Activated B cell treated with CpG ODN at 0.5 μM for 24 hours (primary cell): ENCODE results near the gene XPOT. TPM values are rescaled to one million over a fixed set of nuclear protein-coding genes. Genes with fewer than 3 reads are reported as not detected.
"Not testable (repeated sequence)": the region's sequence is repeated elsewhere in the genome, so short reads cannot be mapped to it uniquely, and the experiment has no call there.

Experiments
- ATAC-seq: fragments of 200-7000 bp; cut with Tn5 transposase; one replicate; pipeline ENCODE4 v1.10.0; 2021; ENCODE audit warnings: low read depth, mild to moderate bottlenecking, moderate library complexity
- CTCF ChIA-PET: fragments of 350-600 bp; sonication (Branson Sonifier 250); formaldehyde crosslinking; loops from one replicate; lab custom pipeline; 2021; ENCODE audit warnings: antibody characterized with exemption; lab: Charles Lee
- POLR2A ChIA-PET: fragments of 350-600 bp; sonication (Branson Sonifier 250); formaldehyde crosslinking; loops from one replicate; lab custom pipeline; 2021; ENCODE audit warnings: antibody characterized with exemption; lab: Charles Lee
- DNase-seq: peaks from one replicate; pipeline ENCODE4 v3.0.0; 2022
- H3K27ac Mint-ChIP-seq: one replicate; pipeline ENCODE4 v1.8.0; 2020; ENCODE audit warnings: mixed read lengths
- H3K27me3 Mint-ChIP-seq: one replicate; pipeline ENCODE4 v1.8.0; 2021; ENCODE audit warnings: mixed read lengths
- H3K36me3 Mint-ChIP-seq: one replicate; pipeline ENCODE4 v1.8.0; 2021; ENCODE audit warnings: low read depth, mixed read lengths
- H3K4me1 Mint-ChIP-seq: one replicate; pipeline ENCODE4 v1.8.0; 2021; ENCODE audit warnings: mixed read lengths
- H3K4me3 Mint-ChIP-seq: one replicate; pipeline ENCODE4 v1.8.0; 2020; ENCODE audit warnings: mild to moderate bottlenecking, mixed read lengths
- H3K9me3 Mint-ChIP-seq: one replicate; pipeline ENCODE4 v1.8.0; 2020; ENCODE audit warnings: mixed read lengths
- intact Hi-C: fragments of 100-400 bp; cut with micrococcal nuclease; formaldehyde crosslinking; loops from one replicate; pipeline ENCODE4 v1.15.1; 2024
- total RNA-seq: library from RNA; stranded (reverse); gene quantifications from 2 replicates; pipeline ENCODE4 v1.2.3, GENCODE V29; 2022
- TF ChIP-seq, protein P1 (sequence below): fragments of 200-600 bp; IDR thresholded peaks from one replicate; pipeline ENCODE4 v1.8.0; 2022; ENCODE audit warnings: antibody characterized with exemption, mild to moderate bottlenecking

Gene XPOT, protein sequence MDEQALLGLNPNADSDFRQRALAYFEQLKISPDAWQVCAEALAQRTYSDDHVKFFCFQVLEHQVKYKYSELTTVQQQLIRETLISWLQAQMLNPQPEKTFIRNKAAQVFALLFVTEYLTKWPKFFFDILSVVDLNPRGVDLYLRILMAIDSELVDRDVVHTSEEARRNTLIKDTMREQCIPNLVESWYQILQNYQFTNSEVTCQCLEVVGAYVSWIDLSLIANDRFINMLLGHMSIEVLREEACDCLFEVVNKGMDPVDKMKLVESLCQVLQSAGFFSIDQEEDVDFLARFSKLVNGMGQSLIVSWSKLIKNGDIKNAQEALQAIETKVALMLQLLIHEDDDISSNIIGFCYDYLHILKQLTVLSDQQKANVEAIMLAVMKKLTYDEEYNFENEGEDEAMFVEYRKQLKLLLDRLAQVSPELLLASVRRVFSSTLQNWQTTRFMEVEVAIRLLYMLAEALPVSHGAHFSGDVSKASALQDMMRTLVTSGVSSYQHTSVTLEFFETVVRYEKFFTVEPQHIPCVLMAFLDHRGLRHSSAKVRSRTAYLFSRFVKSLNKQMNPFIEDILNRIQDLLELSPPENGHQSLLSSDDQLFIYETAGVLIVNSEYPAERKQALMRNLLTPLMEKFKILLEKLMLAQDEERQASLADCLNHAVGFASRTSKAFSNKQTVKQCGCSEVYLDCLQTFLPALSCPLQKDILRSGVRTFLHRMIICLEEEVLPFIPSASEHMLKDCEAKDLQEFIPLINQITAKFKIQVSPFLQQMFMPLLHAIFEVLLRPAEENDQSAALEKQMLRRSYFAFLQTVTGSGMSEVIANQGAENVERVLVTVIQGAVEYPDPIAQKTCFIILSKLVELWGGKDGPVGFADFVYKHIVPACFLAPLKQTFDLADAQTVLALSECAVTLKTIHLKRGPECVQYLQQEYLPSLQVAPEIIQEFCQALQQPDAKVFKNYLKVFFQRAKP
- 81.3 and 96.2 TPM in 2 replicates for total RNA-seq

DNA sequence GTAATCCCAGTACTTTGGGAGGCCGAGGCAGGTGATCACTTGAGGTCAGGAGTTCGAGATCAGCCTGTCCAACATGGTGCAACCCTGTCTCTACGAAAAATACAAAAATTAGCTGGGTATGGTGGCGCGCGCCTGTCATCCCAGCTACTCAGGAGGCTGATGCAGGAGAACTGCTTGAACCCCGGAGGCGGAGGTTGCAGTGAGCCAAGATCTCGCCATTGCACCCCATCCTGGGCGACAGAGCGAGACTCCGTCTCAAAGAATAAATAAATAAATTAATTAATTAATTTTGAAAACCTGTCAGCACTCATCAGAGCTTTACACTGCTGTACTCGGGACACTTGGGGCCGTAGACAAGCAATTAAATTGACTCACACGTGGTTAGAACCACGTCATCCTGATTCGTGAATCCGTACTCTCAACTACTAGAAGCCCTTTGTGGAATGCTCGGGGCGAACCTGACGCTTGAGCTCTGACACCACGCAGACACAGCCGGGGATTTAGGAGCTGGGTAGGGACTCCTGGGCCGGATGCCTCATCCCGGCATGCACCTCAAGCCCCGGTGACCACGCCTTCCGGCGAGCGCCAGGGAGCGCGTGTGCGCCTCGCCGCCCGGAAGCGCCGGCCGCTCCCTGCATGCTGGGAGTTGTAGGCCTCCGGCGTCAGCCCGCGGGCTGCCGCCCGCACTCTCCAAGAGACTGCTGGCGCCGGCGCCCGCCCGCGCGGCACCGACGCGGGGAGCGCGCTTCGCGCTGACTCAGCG, at the start of gene XPOT:
Gene XPOT, plus strand, starts transcription at position 686 of the 763 bp plus-strand sequence. CDS start 5,644 bp downstream, outside the sequence.
- Mint-ChIP-seq H3K4me3 (peak within 1 kb of the TSS; percentile 96), H3K27ac (peak within 1 kb of the TSS; percentile 96), H3K27me3 (peaks cover 3% of the 10 kb centered on the region), H3K36me3 (peaks cover 9% of the 10 kb centered on the region), H3K9me3 (no peaks in the 10 kb centered on the region), H3K4me1 (peaks cover 16% of the 10 kb centered on the region)
- TF ChIP-seq, protein P1, sequence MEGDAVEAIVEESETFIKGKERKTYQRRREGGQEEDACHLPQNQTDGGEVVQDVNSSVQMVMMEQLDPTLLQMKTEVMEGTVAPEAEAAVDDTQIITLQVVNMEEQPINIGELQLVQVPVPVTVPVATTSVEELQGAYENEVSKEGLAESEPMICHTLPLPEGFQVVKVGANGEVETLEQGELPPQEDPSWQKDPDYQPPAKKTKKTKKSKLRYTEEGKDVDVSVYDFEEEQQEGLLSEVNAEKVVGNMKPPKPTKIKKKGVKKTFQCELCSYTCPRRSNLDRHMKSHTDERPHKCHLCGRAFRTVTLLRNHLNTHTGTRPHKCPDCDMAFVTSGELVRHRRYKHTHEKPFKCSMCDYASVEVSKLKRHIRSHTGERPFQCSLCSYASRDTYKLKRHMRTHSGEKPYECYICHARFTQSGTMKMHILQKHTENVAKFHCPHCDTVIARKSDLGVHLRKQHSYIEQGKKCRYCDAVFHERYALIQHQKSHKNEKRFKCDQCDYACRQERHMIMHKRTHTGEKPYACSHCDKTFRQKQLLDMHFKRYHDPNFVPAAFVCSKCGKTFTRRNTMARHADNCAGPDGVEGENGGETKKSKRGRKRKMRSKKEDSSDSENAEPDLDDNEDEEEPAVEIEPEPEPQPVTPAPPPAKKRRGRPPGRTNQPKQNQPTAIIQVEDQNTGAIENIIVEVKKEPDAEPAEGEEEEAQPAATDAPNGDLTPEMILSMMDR = no peak
- ATAC-seq = peak; percentile 91
- ChIA-PET POLR2A (interaction anchor here (0.6 to 1.5 kb wide), 8 partner anchors 23 to 1765 kb away, joined by 3 to 6 read pairs (median 4); partner anchors contain the start of genes KICS2 and LEMD3), CTCF (no interaction called here)
- peak; percentile 88 for DNase-seq
- intact Hi-C loops = loop anchor here (1.0 to 5.0 kb wide), 7 partner anchors 48 to 1802 kb away; partner anchors contain the start of genes GNS, KICS2, RXYLT1 and TBK1

DNA sequence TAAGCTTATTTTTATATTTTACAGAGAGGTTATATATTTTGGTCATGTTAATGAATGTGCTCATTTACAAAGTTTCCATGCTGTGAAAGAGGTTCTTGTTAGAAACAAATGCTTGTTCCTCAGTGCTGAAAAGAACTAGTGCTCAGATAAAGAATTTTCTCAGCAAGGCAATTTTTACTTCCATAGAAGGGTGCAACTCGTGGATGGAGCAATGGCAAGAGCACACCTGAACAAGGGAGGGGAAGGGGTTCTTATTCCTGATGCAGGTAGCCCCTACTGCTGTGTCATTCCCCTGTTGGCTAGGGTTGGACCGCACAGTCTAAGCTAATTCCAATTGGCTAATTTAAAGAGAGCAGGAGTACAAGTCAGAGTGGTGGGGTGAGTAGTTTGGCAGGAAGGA, 48.0 kb upstream of the XPOT start:
- H3K27ac Mint-ChIP-seq, H3K27me3 Mint-ChIP-seq, intact Hi-C loops, CTCF ChIA-PET, H3K4me3 Mint-ChIP-seq, POLR2A ChIA-PET, H3K36me3 Mint-ChIP-seq, H3K4me1 Mint-ChIP-seq, DNase-seq, ATAC-seq, H3K9me3 Mint-ChIP-seq: not testable (repeated sequence)

DNA sequence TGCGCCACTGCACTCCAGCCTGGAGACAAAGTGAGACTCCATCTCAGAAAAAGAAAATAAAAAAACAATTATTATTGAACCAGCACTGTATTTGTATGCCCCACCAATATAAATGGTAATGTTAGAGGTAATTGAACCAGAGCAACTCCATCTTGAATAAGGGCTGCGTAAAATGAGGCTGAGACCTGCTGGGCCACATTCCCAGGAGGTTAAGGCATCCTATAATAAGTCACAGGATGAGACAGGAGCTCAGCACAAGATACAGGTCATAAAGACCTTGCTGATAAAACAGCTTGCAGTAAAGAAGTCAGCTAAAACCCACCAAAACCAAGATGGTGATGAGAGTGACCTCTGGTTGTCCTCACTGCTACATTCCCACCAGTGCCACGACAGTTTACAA, 43.0 kb upstream of the XPOT start:
- H3K9me3 Mint-ChIP-seq, POLR2A ChIA-PET, H3K27ac Mint-ChIP-seq, H3K27me3 Mint-ChIP-seq, DNase-seq, intact Hi-C loops, H3K4me3 Mint-ChIP-seq, ATAC-seq, CTCF ChIA-PET, H3K4me1 Mint-ChIP-seq, H3K36me3 Mint-ChIP-seq: not testable (repeated sequence)

DNA sequence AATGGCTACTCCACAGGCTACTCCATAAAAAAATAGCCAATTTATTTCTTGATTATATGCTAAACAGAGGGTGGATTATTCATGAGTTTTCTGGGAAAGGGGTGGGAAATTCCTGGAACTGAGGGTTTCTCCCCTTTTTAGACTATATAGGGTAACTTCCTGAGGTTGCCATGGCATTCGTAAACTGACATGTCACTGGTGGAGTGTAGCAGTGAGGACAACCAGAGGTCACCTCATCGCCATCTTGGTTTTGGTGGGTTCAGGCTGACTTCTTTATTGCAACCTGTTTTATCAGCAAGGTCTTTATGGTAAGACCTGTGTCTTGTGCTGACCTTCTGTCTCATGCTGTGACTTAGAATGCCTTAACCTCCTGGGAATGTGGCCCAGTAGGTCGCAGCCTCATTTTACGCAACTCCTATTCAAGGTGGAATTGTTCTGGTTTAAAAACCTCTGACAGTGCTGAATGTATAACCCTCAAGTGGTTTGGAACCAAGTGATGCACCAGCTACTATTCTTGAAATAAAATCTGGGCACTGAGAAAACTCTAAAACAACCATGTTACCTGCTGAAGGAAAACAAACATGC, 41.4 kb upstream of the XPOT start:
- CTCF ChIA-PET = no interaction called here
- TF ChIP-seq, protein P1 = no peak
- no peaks in the 10 kb centered on the region for H3K27me3 Mint-ChIP-seq
- POLR2A ChIA-PET = no interaction called here
- H3K36me3 Mint-ChIP-seq = no peaks in the 10 kb centered on the region
- H3K4me3 Mint-ChIP-seq = no peak overlapping the region
- DNase-seq = no peak
- H3K9me3 Mint-ChIP-seq = no peaks in the 10 kb centered on the region
- no peaks in the 10 kb centered on the region for H3K4me1 Mint-ChIP-seq
- H3K27ac Mint-ChIP-seq = no peak overlapping the region
- intact Hi-C loops = no loop called here
- ATAC-seq = no peak

DNA sequence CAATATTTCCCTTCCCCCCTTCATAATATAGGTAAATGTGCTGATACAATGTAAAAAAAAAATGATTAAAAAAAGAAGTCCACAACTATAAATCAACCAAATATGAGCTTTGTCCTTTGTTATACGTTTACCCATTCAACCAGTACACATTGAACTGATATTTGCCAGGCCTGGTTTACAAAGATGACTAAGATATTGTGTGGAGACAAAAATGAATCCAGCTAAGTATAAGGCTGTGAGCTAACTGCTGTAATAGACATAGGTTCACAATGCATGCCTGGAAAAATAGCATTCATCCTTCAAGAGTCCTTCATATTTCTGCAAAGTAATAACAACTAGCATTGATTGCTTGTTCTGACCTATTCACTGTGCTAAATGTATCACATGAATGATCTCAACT, 20.5 kb upstream of the XPOT start:
- peaks cover 7% of the 10 kb centered on the region for H3K27me3 Mint-ChIP-seq
- TF ChIP-seq, protein P1 = no peak
- H3K9me3 Mint-ChIP-seq = peaks cover 9% of the 10 kb centered on the region
- ATAC-seq (no peak), DNase-seq (no peak)
- H3K36me3 Mint-ChIP-seq = no peaks in the 10 kb centered on the region
- intact Hi-C loops = no loop called here
- H3K4me1 Mint-ChIP-seq = no peaks in the 10 kb centered on the region
- no peak overlapping the region for H3K4me3 Mint-ChIP-seq
- CTCF ChIA-PET = no interaction called here
- H3K27ac Mint-ChIP-seq = no peak overlapping the region
- POLR2A ChIA-PET = no interaction called here
